GM12878 (cell line): ENCODE measurements around the gene NPRL2. TPM values are rescaled to one million over a fixed set of nuclear protein-coding genes. Genes with fewer than 3 reads are reported as not detected.
A peak's percentile ranks its signal among the peaks of the same experiment; 100 is the strongest.

ENCODE experiments used
- ASH2L ChIP-seq: fragments of 300-600, 200-600 bp; sonication (generic); IDR thresholded peaks from 2 replicates; pipeline ENCODE4 v1.6.1; 2017; ENCODE audit warnings: low read depth, mild to moderate bottlenecking, borderline replicate concordance
- ATF7 ChIP-seq: fragments of 450-650 bp; IDR thresholded peaks from 2 replicates; pipeline ENCODE4 v1.6.1; 2016; ENCODE audit warnings: low read depth, mild to moderate bottlenecking
- BCL11A ChIP-seq: IDR thresholded peaks from 2 replicates; pipeline ENCODE4 v1.6.1; 2011; ENCODE audit warnings: low read depth, low read length
- BCLAF1 ChIP-seq: fragments of 450-650 bp; IDR thresholded peaks from 2 replicates; pipeline ENCODE4 v1.6.1; 2017; ENCODE audit warnings: antibody characterized with exemption, mild to moderate bottlenecking, moderate library complexity
- BHLHE40 ChIP-seq, 2 experiments: fragments of 450-650 bp in 1 of 2; IDR thresholded peaks; 2 replicates each; pipeline ENCODE4 v1.6.1; 2011 to 2017; ENCODE audit warnings: low read depth in 2 of 2, borderline replicate concordance in 1 of 2, improper control_type of control experiment in 1 of 2, low read length in 1 of 2, mild to moderate bottlenecking in 1 of 2
- CBFB ChIP-seq: IDR thresholded peaks from 2 replicates; pipeline ENCODE4 v1.6.1; 2016; ENCODE audit warnings: antibody characterized with exemption, low read depth
- CEBPB ChIP-seq, 2 experiments: fragments of 150-350 bp in 1 of 2; IDR thresholded peaks; 2 replicates each; pipeline ENCODE4 v1.6.1; 2012 to 2014; ENCODE audit warnings: low read depth in 2 of 2, low read length in 2 of 2, borderline replicate concordance in 1 of 2, inconsistent platforms in 1 of 2
- FOXM1 ChIP-seq: IDR thresholded peaks from 2 replicates; pipeline ENCODE4 v1.6.1; 2012; ENCODE audit warnings: low read depth, mild to moderate bottlenecking, inconsistent platforms, low read length, moderate library complexity
- IRF4 ChIP-seq: IDR thresholded peaks from 2 replicates; pipeline ENCODE4 v1.6.1; 2011; ENCODE audit warnings: low read depth, low read length
- JUND ChIP-seq: IDR thresholded peaks from 2 replicates; pipeline ENCODE4 v1.6.1; 2012; ENCODE audit warnings: low read depth, mild to moderate bottlenecking, low read length, improper control_type of control experiment, moderate library complexity
- MTA3 ChIP-seq: IDR thresholded peaks from 2 replicates; pipeline ENCODE4 v1.6.1; 2012; ENCODE audit warnings: low read length, inconsistent platforms, borderline replicate concordance
- NFXL1 ChIP-seq: fragments of 450-650 bp; IDR thresholded peaks from 2 replicates; pipeline ENCODE4 v1.6.1; 2017; ENCODE audit warnings: antibody characterized with exemption, mild to moderate bottlenecking, borderline replicate concordance
- NFYB ChIP-seq: IDR thresholded peaks from 2 replicates; pipeline ENCODE4 v1.6.1; 2011; ENCODE audit warnings: low read depth, mild to moderate bottlenecking, low read length, improper control_type of control experiment, moderate library complexity; ENCODE audit not compliant: insufficient read depth
- PAX8 ChIP-seq: fragments of 450-650 bp; IDR thresholded peaks from 2 replicates; pipeline ENCODE4 v1.6.1; 2017; ENCODE audit warnings: mild to moderate bottlenecking, moderate library complexity
- POLR2A ChIP-seq: IDR thresholded peaks from 2 replicates; pipeline ENCODE4 v1.6.1; 2011; ENCODE audit warnings: low read depth, mild to moderate bottlenecking, low read length
- SMAD5 ChIP-seq: IDR thresholded peaks from 2 replicates; pipeline ENCODE4 v1.6.1; 2016; ENCODE audit warnings: antibody characterized with exemption, low read depth
- SREBF1 ChIP-seq: IDR thresholded peaks from 2 replicates; pipeline ENCODE4 v1.6.1; 2012; ENCODE audit warnings: mild to moderate bottlenecking, low read length
- SREBF2 ChIP-seq: IDR thresholded peaks from 2 replicates; pipeline ENCODE4 v1.6.1; 2012; ENCODE audit warnings: mild to moderate bottlenecking, low read length
- STAT3 ChIP-seq: IDR thresholded peaks from 2 replicates; pipeline ENCODE4 v1.6.1; 2011; ENCODE audit warnings: low read depth, low read length, improper control_type of control experiment
- TAF1 ChIP-seq: IDR thresholded peaks from 2 replicates; pipeline ENCODE4 v1.6.1; 2011; ENCODE audit warnings: mild to moderate bottlenecking, low read depth, low read length, borderline replicate concordance
- ZNF24 ChIP-seq: fragments of 450-650 bp; IDR thresholded peaks from 2 replicates; pipeline ENCODE4 v1.6.1; 2017; ENCODE audit warnings: antibody characterized with exemption, mild to moderate bottlenecking
- polyA plus RNA-seq, 11 experiments: library from polyadenylated mRNA; depleted of rRNA in 4 of 11; unstranded in 6 of 11; stranded (reverse) in 5 of 11; fragments of >200 nt; fragmentation: Nextera tagmentation in 4 of 11; fragmentation: Illumina TruSeq in 1 of 11; extraction: Ambion mirVana in 4 of 11; extraction: Trizol in 1 of 11; gene quantifications; 1 replicate in 1 of 11; 2 replicates in 10 of 11; pipeline versions ENCODE4 v1.2.1 to v1.2.3, GENCODE V29; 2011 to 2016; ENCODE audit warnings: inconsistent platforms in 2 of 11, missing spikeins in 2 of 11, low read depth in 1 of 11
- total RNA-seq, 4 experiments: library from RNA; depleted of rRNA in 3 of 4; stranded (reverse); fragments of >200 nt in 3 of 4; fragmentation: Illumina TruSeq in 1 of 4; extraction: Trizol in 1 of 4; gene quantifications; 2 replicates each; pipeline versions ENCODE4 v1.2.1 to v1.2.3, GENCODE V29; 2013 to 2021
- TF ChIP-seq, protein P1 (sequence below): fragments of 450-650 bp; IDR thresholded peaks from 2 replicates; pipeline ENCODE4 v1.6.1; 2017; ENCODE audit warnings: low read depth, mild to moderate bottlenecking, moderate library complexity
- TF ChIP-seq, protein P2 (sequence below): fragments of 450-650 bp; IDR thresholded peaks from 2 replicates; pipeline ENCODE4 v1.6.1; 2016; ENCODE audit warnings: mild to moderate bottlenecking, moderate library complexity, borderline replicate concordance

Gene NPRL2
- total and polyA plus RNA-seq, 10 of the 15 experiments (the other 5 are each of a cell fraction or from before 2014, with no cell fraction given): 17.8 to 54.2 (median 32.9) TPM

GRCh38 chr3:50321336-50322114, 29.1 kb downstream of the NPRL2 start (continued):
- TF ChIP-seq ASH2L: no peak
- TF ChIP-seq CEBPB (IDR thresholded peaks at IDR 0.05; ENCODE audit: borderline replicate concordance in 1 of 2, low read depth in 2 of 2, low read length in 2 of 2): no peak
- TF ChIP-seq TAF1: 0 out of 2 replicates have a peak, but pooled peaks have one; percentile 8
- TF ChIP-seq STAT3: no peak
- TF ChIP-seq CBFB: no peak
- peak; percentile 78; the same call in 1 of the 2 replicates for TF ChIP-seq NFXL1
- no peak for TF ChIP-seq SREBF2
- no peak for TF ChIP-seq MTA3
- TF ChIP-seq, protein P1, sequence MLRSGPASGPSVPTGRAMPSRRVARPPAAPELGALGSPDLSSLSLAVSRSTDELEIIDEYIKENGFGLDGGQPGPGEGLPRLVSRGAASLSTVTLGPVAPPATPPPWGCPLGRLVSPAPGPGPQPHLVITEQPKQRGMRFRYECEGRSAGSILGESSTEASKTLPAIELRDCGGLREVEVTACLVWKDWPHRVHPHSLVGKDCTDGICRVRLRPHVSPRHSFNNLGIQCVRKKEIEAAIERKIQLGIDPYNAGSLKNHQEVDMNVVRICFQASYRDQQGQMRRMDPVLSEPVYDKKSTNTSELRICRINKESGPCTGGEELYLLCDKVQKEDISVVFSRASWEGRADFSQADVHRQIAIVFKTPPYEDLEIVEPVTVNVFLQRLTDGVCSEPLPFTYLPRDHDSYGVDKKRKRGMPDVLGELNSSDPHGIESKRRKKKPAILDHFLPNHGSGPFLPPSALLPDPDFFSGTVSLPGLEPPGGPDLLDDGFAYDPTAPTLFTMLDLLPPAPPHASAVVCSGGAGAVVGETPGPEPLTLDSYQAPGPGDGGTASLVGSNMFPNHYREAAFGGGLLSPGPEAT: peak; percentile 100
- TF ChIP-seq SMAD5: no peak
- peak; percentile 56; the same call in 1 of the 2 replicates for TF ChIP-seq POLR2A
- peak; percentile 39; the same call in 1 of the 2 replicates for TF ChIP-seq IRF4
- no peak for TF ChIP-seq BCL11A
- peak; percentile 97 to 99 for TF ChIP-seq BHLHE40 (IDR thresholded peaks at IDR 0.05; ENCODE audit: borderline replicate concordance in 1 of 2, low read depth in 2 of 2, low read length in 1 of 2)
- no peak for TF ChIP-seq PAX8
- TF ChIP-seq FOXM1: no peak
- no peak for TF ChIP-seq NFYB
- TF ChIP-seq JUND: peak; percentile 99
- TF ChIP-seq SREBF1: peak; percentile 97
- TF ChIP-seq, protein P2, sequence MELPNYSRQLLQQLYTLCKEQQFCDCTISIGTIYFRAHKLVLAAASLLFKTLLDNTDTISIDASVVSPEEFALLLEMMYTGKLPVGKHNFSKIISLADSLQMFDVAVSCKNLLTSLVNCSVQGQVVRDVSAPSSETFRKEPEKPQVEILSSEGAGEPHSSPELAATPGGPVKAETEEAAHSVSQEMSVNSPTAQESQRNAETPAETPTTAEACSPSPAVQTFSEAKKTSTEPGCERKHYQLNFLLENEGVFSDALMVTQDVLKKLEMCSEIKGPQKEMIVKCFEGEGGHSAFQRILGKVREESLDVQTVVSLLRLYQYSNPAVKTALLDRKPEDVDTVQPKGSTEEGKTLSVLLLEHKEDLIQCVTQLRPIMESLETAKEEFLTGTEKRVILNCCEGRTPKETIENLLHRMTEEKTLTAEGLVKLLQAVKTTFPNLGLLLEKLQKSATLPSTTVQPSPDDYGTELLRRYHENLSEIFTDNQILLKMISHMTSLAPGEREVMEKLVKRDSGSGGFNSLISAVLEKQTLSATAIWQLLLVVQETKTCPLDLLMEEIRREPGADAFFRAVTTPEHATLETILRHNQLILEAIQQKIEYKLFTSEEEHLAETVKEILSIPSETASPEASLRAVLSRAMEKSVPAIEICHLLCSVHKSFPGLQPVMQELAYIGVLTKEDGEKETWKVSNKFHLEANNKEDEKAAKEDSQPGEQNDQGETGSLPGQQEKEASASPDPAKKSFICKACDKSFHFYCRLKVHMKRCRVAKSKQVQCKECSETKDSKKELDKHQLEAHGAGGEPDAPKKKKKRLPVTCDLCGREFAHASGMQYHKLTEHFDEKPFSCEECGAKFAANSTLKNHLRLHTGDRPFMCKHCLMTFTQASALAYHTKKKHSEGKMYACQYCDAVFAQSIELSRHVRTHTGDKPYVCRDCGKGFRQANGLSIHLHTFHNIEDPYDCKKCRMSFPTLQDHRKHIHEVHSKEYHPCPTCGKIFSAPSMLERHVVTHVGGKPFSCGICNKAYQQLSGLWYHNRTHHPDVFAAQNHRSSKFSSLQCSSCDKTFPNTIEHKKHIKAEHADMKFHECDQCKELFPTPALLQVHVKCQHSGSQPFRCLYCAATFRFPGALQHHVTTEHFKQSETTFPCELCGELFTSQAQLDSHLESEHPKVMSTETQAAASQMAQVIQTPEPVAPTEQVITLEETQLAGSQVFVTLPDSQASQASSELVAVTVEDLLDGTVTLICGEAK: peak; percentile 82; the same call in 1 of the 2 replicates
- TF ChIP-seq ATF7: peak; percentile 100
- peak; percentile 99 for TF ChIP-seq BCLAF1
- TF ChIP-seq ZNF24: no peak; the same call in 1 of the 2 replicates
